Stomach (tissue), 4 donors: ENCODE results near the gene MRPL48.

ENCODE experiments used
- POLR2AphosphoS5 ChIP-seq, 3 donors: sonication (generic); formaldehyde crosslinking; IDR thresholded peaks; one replicate each; pipeline ENCODE4 v1.6.1; 2016; ENCODE audit warnings: antibody characterized with exemption in 3 of 3
- TF ChIP-seq, protein P1 (sequence below), 7 experiments: fragments of 450-650 bp in 4 of 7; fragments of 200-600 bp in 3 of 7; sonication (generic) in 3 of 7; IDR thresholded peaks; one replicate each; pipeline ENCODE4 v1.5.1; 2016 to 2019; ENCODE audit warnings: antibody characterized with exemption in 7 of 7, control low read depth in 2 of 7, mild to moderate bottlenecking in 1 of 7

DNA sequence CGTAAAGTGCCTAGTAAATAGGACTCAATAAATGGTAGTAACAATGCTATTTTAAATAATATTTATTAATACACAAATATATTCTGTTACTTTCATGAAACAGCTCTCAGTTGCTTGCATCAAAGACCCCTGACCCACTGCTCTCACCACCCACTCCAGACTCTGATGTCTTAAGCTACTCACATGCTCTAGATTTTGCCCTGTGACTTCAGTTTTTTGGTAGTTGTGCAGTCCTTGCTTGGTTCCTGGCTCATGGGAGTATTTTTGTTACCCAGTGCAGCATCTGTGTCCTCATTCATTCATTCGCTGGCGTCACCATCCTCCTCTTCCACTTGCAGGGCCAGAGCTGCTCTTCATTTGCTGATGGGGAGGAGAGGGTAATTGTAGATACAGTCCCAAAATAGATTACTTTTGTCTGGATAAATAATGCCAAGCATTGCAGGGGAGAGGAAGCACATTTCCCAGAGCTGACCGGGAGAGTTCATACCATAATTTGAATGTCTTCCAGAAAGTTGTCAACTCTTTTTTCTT is 12.7 kb downstream of the MRPL48 start:
- TF ChIP-seq, protein P1, sequence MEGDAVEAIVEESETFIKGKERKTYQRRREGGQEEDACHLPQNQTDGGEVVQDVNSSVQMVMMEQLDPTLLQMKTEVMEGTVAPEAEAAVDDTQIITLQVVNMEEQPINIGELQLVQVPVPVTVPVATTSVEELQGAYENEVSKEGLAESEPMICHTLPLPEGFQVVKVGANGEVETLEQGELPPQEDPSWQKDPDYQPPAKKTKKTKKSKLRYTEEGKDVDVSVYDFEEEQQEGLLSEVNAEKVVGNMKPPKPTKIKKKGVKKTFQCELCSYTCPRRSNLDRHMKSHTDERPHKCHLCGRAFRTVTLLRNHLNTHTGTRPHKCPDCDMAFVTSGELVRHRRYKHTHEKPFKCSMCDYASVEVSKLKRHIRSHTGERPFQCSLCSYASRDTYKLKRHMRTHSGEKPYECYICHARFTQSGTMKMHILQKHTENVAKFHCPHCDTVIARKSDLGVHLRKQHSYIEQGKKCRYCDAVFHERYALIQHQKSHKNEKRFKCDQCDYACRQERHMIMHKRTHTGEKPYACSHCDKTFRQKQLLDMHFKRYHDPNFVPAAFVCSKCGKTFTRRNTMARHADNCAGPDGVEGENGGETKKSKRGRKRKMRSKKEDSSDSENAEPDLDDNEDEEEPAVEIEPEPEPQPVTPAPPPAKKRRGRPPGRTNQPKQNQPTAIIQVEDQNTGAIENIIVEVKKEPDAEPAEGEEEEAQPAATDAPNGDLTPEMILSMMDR (IDR thresholded peaks at IDR 0.05) = no peak
- TF ChIP-seq POLR2AphosphoS5 (IDR thresholded peaks at IDR 0.05) = no peak
